ENCODE results near the gene ITIH5. TPM values are rescaled to one million over a fixed set of nuclear protein-coding genes. Genes with fewer than 3 reads are reported as not detected.

Gene ITIH5
- total and polyA plus RNA-seq, 2 of the 13 experiments (the other 11 are each of a cell fraction or from before 2014, with no cell fraction given), result 4.7 to 8.9 TPM

DNA sequence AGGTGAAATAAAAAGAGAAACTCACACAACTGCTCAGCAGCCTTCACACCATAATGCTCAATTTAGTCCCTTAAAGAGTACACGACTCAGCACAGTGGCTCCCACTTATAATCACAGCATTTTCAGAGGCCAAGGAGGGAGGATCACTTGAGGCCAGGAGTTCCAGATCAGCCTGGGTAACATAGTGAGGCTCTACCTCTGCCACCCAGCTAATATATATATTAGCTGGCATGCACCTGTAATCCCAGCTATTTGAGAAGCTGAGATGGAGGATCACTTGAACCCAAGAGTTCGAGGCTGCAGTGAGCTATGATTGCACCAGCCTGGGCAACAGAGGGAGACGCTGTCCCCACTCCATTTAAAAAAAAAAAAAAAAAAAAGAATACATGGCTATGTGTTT, 38.6 kb upstream of the ITIH5 start:
- no peak for TF ChIP-seq SOX13 (IDR thresholded peaks at IDR 0.05)
- no peak for TF ChIP-seq SOX13 (CRISPR knock-in tag; conservative IDR thresholded peaks at IDR 0.05 in 1 of 2, IDR thresholded peaks at IDR 0.05 in 1 of 2)
- TF ChIP-seq POLR2A (IDR thresholded peaks at IDR 0.05; ENCODE audit: insufficient read depth in 1 of 2, low read depth in 2 of 2, low read length in 2 of 2), result 0 out of 4 replicates have a peak, but pooled peaks of 1 of the 2 experiments have one; percentile 13
- TF ChIP-seq, protein P1, sequence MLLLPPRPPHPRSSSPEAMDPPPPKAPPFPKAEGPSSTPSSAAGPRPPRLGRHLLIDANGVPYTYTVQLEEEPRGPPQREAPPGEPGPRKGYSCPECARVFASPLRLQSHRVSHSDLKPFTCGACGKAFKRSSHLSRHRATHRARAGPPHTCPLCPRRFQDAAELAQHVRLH (CRISPR knock-in tag; IDR thresholded peaks at IDR 0.05; ENCODE audit: borderline replicate concordance, low read depth), result no peak
- no peak for TF ChIP-seq CHD4 (IDR thresholded peaks at IDR 0.05; ENCODE audit: borderline replicate concordance, low read length)
- no peak for TF ChIP-seq KAT7 (CRISPR knock-in tag; IDR thresholded peaks at IDR 0.05; ENCODE audit: borderline replicate concordance)
- TF ChIP-seq, protein P2, sequence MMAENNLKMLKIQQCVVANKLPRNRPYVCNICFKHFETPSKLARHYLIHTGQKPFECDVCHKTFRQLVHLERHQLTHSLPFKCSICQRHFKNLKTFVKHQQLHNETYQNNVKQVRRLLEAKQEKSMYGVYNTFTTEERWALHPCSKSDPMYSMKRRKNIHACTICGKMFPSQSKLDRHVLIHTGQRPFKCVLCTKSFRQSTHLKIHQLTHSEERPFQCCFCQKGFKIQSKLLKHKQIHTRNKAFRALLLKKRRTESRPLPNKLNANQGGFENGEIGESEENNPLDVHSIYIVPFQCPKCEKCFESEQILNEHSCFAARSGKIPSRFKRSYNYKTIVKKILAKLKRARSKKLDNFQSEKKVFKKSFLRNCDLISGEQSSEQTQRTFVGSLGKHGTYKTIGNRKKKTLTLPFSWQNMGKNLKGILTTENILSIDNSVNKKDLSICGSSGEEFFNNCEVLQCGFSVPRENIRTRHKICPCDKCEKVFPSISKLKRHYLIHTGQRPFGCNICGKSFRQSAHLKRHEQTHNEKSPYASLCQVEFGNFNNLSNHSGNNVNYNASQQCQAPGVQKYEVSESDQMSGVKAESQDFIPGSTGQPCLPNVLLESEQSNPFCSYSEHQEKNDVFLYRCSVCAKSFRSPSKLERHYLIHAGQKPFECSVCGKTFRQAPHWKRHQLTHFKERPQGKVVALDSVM (CRISPR knock-in tag; IDR thresholded peaks at IDR 0.05), result peak; percentile 69
- TF ChIP-seq RBFOX2 (IDR thresholded peaks at IDR 0.05; ENCODE audit: low read depth, low read length), result peak; percentile 73
- H2AFZ ChIP-seq (ENCODE audit: low read length), result no peak overlapping the region
- H3K4me1 ChIP-seq (ENCODE audit: insufficient read depth, low read length), result peaks cover 78% of the 10 kb centered on the region
- POLR2A ChIA-PET, result interaction anchor here (1.1 to 10.9 kb wide), 3 partner anchors 13 to 175 kb away, joined by 4 to 359 read pairs (median 69); no protein-coding TSS in a partner anchor
- H3K79me2 ChIP-seq (ENCODE audit: insufficient read depth, low read length), result peaks cover 65% of the 10 kb centered on the region
- in situ Hi-C loops (cut with HindIII; ENCODE audit: extremely low pct_ligation_motif_present, low pct_unique_long_range_greater_than_20kb), result no loop called here
- peak overlapping the region; percentile 34 to 81 (median 55) for H3K4me3 ChIP-seq (replicated peaks in 1 of 3; ENCODE audit: insufficient read depth in 1 of 3, low read depth in 2 of 3, low read length in 3 of 3)
- no peaks in the 10 kb centered on the region for H3K27me3 ChIP-seq (ENCODE audit: control insufficient read depth in 1 of 2, insufficient read depth in 2 of 2, low read length in 2 of 2)
- ATAC-seq (no peak), DNase-seq (ENCODE audit: low spot score) (no peak), FAIRE-seq (no peak)
- WGBS (ENCODE audit: low lambda C conversion rate), result 46% methylated on average over 3 of the region's 3 CpGs
- no TSS peak for BruUV-seq (replicated peaks)
- CTCF ChIA-PET (ENCODE audit: low intra/inter-chr PET ratio, low total read pairs), result no interaction called here
- no peaks in the 10 kb centered on the region for H3K9me3 ChIP-seq (ENCODE audit: low read length)
- H3K9ac ChIP-seq (ENCODE audit: insufficient read depth, low read depth, low read length), result peak overlapping the region; percentile 93
- peak overlapping the region; percentile 87 for H3K4me2 ChIP-seq (ENCODE audit: low read depth, low read length)
- H3K36me3 ChIP-seq (replicated peaks in 1 of 2; ENCODE audit: control insufficient read depth in 1 of 2, insufficient read depth in 2 of 2, low read length in 2 of 2), result peaks cover 3 to 25% of the 10 kb centered on the region in 2 experiments; a peak in 3 of 5 replicates
- intact Hi-C loops (cut with micrococcal nuclease; ENCODE audit: unreplicated experiment), result loop anchor here (10.0 kb wide), 1 partner anchor 89 kb away; no protein-coding TSS in a partner anchor
- no peaks in the 10 kb centered on the region for H4K20me1 ChIP-seq (ENCODE audit: insufficient read depth, low read length)
- H3K27ac ChIP-seq (ENCODE audit: extremely low read length, insufficient read depth, low read length), result peak overlapping the region; percentile 98
